GM12891 (cell line): ENCODE results near the gene SLC7A11.
"Not testable (repeated sequence)": the region's sequence is repeated elsewhere in the genome, so short reads cannot be mapped to it uniquely, and the experiment has no call there.

Experiments used
- DNase-seq: peaks from one replicate; pipeline ENCODE4 v3.0.0; 2011; ENCODE audit warnings: low spot score; ENCODE audit not compliant: insufficient read length
- FAIRE-seq: peaks from 2 replicates; lab custom pipeline; 2011; peaks lifted over from hg19 to GRCh38; lab: Jason Lieb, UNC
- PAX5 ChIP-seq: IDR thresholded peaks from 2 replicates; pipeline ENCODE4 v1.6.1; 2011; ENCODE audit warnings: low read length, moderate library complexity, mild to moderate bottlenecking; ENCODE audit not compliant: insufficient read depth, severe bottlenecking
- POLR2A ChIP-seq: IDR thresholded peaks from 2 replicates; pipeline ENCODE4 v1.6.1; 2011; ENCODE audit warnings: low read depth, low read length, control low read depth
- POLR2AphosphoS5 ChIP-seq: IDR thresholded peaks from 2 replicates; pipeline ENCODE4 v1.6.1; 2011; ENCODE audit warnings: low read depth, low read length, control low read depth
- POU2F2 ChIP-seq: IDR thresholded peaks from 2 replicates; pipeline ENCODE4 v1.6.1; 2011; ENCODE audit warnings: low read depth, mild to moderate bottlenecking, control low read depth, low read length, moderate library complexity
- SPI1 ChIP-seq: IDR thresholded peaks from 2 replicates; pipeline ENCODE4 v1.6.1; 2011; ENCODE audit warnings: low read depth, low read length, control low read depth
- TAF1 ChIP-seq: IDR thresholded peaks from 2 replicates; pipeline ENCODE4 v1.6.1; 2011; ENCODE audit warnings: low read depth, low read length, control low read depth

The SLC7A11 gene

DNA sequence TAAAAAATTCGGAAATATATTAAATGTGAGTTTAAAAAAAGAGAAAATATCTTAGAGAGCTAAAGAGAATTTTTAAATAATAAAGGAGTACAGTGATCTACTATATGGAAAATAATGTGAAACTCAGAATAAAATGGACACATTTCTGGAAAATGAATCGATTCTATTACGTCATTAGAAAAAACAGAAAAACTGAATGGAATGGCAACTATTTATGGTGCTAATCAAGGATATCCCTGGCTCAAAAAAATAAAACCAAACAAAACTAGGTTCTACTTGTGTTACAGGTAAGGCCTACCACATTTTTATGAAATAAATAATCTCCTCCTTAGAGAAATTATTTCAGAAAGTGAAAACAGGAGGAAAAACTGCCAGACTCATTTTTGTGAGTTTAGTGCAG, 5.5 kb upstream of the SLC7A11 start:
- DNase-seq (no peak), FAIRE-seq (no peak)
- TF ChIP-seq POU2F2 (no peak), SPI1 (no peak), POLR2A (no peak), POLR2AphosphoS5 (no peak), TAF1 (no peak), PAX5 (no peak)

DNA sequence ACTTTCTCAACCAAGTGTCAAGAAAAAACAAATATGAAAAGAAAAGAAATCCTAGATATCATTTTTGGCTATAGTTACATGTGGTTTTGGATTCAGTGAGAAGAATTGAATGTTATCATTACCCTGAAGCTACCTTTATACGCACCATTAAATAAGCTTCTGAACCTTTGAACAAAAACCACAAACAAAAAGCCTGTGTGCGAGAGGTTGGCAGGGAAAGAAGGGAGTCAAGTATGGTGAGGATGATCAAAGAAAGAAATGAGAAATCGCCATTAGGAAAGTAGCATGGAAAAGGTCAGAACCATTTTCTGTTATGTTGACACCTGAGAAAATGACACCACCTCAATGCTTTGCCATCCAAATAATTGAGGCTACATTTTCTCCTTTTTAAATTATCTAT, 1.2 kb upstream of the SLC7A11 start:
- no peak for DNase-seq
- no peak for FAIRE-seq
- TF ChIP-seq TAF1 (no peak), SPI1 (no peak), PAX5 (no peak), POLR2AphosphoS5 (no peak), POLR2A (no peak), POU2F2 (no peak)

DNA sequence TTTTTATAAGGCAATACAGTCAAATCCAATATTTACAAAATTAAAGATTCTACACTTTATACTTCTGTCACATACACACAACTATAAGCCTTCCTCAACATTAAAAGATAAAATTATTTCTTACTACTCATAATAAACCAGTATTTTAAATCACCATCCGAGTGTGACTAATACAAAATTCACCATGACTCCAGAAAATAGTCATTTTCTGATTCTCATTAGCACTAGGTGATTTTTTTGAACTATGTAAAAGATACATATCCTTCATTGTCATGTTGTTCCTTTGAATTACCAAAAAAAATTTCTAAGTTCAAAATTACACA, 646 bp upstream of the SLC7A11 start:
- FAIRE-seq (no peak), DNase-seq (no peak)

DNA sequence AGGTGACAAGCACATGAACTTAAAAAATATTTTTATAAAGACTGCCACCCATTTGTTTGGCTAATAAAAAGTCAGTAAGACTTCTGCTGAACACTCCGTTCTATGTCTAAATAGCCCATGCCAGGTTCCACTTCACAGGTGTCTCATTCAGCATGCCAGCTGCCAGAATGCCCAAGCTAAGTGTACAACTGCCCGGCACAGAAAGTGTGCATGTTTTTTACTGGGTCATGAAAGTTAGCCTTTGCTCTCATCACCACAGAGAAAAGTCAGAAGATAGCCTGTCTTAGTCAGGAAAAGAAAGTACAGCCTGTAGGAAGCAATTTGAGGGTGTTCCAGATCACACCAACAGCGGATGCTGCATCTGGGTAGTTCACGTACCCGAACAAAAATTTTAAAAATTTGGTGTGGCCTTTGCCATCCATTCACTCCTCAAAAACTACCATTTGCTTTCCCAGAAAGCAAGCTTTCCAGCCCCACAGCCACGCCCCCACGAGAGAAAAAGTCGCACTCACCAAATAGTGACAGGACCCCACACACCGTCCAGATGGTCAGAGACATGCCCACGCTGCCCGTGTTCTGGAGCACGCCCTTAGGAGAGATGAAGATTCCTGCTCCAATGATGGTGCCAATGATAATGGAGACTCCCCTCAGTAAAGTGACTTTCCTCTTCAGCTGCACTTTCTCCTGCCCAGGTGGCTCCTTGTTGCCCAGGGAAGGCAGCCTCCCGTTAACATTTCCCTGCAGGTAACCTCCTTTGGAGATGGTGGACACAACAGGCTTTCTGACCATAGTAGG, 671 bp downstream of the SLC7A11 start:
- FAIRE-seq: peak; percentile 13
- TF ChIP-seq POLR2A (no peak), POU2F2 (no peak), POLR2AphosphoS5 (no peak), PAX5 (no peak), TAF1 (no peak), SPI1 (no peak)
- no peak for DNase-seq

More for the DNA sequence above, 646 bp upstream of the SLC7A11 start:
- TF ChIP-seq POLR2AphosphoS5 (no peak), TAF1 (no peak), PAX5 (no peak), POU2F2 (no peak), SPI1 (no peak)

DNA sequence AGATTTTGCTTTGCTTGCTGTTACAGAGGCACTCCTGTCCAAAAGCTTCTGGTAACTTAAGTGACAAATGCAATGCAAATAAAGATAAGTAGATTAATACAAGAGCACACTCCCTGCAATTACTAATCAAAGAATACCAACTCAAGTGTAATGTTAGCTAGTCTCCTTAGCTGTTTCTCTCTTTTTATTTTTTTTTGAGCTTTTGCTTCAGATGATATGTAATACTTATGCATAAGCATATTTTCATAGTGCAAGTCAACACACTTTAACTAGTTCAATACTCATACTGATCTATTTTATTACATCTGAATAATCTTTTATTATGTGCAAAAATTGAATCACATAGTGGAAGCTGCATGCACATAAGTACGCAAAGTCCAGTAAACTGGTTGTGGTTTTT, 2.7 kb downstream of the SLC7A11 start:
- DNase-seq (no peak), FAIRE-seq (no peak)
- TF ChIP-seq POLR2AphosphoS5 (no peak), TAF1 (no peak), PAX5 (no peak), SPI1 (no peak), POLR2A (no peak), POU2F2 (no peak)

DNA sequence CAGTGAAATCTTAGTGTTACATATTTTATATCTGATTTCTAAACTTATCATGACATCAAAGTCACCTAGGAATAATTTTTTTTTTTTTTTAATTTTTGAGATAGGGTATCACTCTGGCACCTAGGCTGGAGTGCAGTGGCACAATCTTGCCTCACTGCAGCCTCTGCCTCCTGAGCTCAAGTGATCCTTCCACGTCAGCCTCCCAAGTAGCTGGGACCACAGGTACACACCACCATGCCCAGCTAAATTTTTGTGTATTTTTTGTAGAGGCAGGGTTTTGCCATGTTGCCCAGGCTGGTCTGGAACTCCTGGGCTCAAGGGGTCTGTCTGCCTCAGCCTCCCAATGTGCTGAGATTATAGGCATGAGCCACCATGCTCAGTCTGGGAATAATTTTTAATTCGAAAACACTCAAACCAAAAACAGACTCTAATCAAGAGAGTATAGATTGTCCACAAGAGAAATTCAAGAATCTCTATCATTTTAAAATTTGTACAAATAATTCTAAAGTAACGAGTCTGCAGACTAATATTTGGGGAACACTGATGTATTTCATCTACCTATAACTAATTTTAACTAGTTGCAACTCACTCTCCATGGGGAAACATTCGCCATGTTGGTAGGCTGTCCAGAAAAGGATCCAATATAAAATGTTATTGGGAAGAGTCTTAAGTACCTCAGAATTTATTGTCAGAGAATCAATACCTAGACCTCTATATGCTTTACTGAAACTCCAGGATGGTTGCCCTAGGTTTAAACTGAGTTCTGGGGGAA, 3.4 kb downstream of the SLC7A11 start:
- DNase-seq: no peak
- TF ChIP-seq PAX5 (no peak), POU2F2 (no peak), POLR2A (no peak), TAF1 (no peak), POLR2AphosphoS5 (no peak), SPI1 (no peak)
- FAIRE-seq: no peak

DNA sequence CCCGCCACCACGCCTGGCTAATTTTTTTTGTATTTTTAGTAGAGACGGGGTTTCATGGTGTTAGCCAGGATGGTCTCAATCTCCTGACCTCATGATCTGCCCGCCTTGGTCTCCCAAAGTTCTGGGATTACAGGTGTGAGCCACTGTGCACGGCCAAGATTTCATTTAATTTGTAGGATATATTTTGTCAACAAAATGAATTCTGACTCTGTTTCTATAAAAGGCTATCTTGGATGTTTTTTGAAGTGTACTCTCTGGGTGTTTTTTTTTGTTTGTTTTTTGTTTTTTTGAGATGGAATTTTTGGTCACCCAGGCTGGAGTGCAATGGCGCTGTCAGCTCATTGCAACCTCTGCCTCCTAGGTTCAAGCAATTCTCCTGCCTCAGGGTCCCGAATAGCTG, 5.0 kb downstream of the SLC7A11 start:
- DNase-seq, FAIRE-seq: not testable (repeated sequence)

DNA sequence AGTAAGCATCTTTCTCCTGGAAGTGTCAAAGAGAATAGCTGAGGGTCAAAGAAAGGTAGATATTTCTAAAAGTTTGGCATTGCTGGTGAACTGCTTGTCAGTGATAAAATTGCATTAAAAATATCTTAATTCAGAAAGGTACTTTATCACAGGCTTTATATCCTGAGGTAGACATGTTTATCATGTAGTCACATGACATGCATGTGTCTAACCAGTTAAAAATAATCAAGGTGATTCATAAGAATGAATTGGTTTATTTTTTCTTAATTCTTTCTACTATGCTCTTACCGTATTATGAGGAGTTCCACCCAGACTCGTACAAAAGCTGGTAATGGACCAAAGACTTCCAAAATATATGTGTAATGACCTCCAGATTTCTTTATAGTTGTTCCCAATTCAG, 6.1 kb downstream of the SLC7A11 start:
- FAIRE-seq (no peak), DNase-seq (no peak)
- TF ChIP-seq POLR2A: no peak
- no peak for TF ChIP-seq POLR2AphosphoS5
- TF ChIP-seq SPI1: no peak
- TF ChIP-seq POU2F2: no peak
- TF ChIP-seq PAX5: no peak
- TF ChIP-seq TAF1: no peak

DNA sequence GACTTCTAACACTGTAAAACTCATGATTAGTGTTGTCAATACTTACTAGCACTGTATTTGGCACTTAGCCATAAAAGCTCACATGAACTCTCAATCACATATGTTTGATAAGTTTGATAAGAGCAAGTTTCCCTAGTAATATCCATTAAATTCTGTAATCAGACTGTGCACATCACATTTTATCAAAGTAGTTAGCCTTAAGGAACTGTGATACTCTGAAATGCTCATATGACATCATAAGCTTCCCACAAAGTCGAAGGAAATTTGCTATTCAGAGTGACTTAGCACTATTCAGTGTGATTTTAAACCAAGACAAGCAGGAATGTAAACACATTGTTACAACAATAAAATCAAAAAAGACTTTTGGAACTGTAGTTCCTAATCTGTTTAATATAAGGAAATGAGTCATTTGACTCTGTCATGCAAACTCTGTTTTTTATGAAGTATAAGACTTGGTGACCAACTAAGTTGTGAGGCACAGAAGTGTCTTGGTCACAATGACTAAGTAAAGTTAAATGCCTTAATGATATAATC, 6.7 kb downstream of the SLC7A11 start:
- TF ChIP-seq TAF1: no peak
- TF ChIP-seq POLR2A: no peak
- no peak for TF ChIP-seq PAX5
- no peak for TF ChIP-seq POU2F2
- no peak for TF ChIP-seq POLR2AphosphoS5
- FAIRE-seq: no peak
- no peak for DNase-seq

DNA sequence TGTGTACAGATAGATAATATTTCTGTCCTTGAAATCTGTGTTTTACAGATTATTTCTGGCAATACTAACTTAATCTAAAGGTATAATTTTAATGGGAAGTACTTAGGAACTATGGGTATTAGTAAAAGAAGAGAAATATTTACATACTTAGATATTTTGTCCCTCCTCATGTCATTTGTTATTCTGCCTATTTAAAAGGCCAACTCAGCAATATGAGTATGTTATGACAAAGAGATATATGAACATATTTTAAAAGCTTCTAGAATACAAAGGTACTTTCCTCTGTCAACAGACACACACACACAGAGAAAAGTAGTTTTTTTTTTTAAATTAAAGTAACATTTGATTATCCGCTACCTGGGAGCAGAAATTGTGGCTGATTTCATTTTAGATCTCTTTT, 7.9 kb downstream of the SLC7A11 start:
- DNase-seq: no peak
- no peak for FAIRE-seq
- TF ChIP-seq SPI1 (no peak), PAX5 (no peak), POLR2AphosphoS5 (no peak), TAF1 (no peak), POLR2A (no peak), POU2F2 (no peak)
